Dendritic cell treated with granulocyte-macrophage colony-stimulating factor and Interleukin-4, amounts not matched to agents 40 ng/mL and 50 ng/mL, for 4 days (primary cell): ENCODE results near the gene ALPL.

ENCODE experiments used
- H3K27ac Mint-ChIP-seq: one replicate; pipeline ENCODE4 v1.8.0; 2022; ENCODE audit warnings: mild to moderate bottlenecking, mixed read lengths
- H3K27me3 Mint-ChIP-seq: one replicate; pipeline ENCODE4 v1.8.0; 2022; ENCODE audit warnings: mild to moderate bottlenecking, mixed read lengths
- H3K36me3 Mint-ChIP-seq: one replicate; pipeline ENCODE4 v1.8.0; 2022; ENCODE audit warnings: low read depth, mixed read lengths
- H3K4me1 Mint-ChIP-seq: one replicate; pipeline ENCODE4 v1.8.0; 2022; ENCODE audit warnings: low read depth, mixed read lengths
- H3K4me3 Mint-ChIP-seq: one replicate; pipeline ENCODE4 v1.8.0; 2022; ENCODE audit warnings: mild to moderate bottlenecking, moderate library complexity, mixed read lengths
- H3K9me3 Mint-ChIP-seq: one replicate; pipeline ENCODE4 v1.8.0; 2022; ENCODE audit warnings: mixed read lengths
- intact Hi-C: fragments of 100-400 bp; cut with micrococcal nuclease; formaldehyde crosslinking; loops from one replicate; pipeline ENCODE4 v1.15.0; 2022

The ALPL gene

GRCh38 chr1:21604208-21604957 is 95.2 kb downstream of the ALPL start:
- Mint-ChIP-seq H3K4me3 (no peak overlapping the region), H3K27me3 (peaks cover 24% of the 10 kb centered on the region)

GRCh38 chr1:21605012-21605715 is 95.9 kb downstream of the ALPL start:
- H3K9me3 Mint-ChIP-seq = no peaks in the 10 kb centered on the region
- H3K4me3 Mint-ChIP-seq = no peak overlapping the region
- intact Hi-C loops = no loop called here

More at GRCh38 chr1:21604208-21604957, 95.2 kb downstream of the ALPL start:
- H3K27ac Mint-ChIP-seq = no peak overlapping the region
- peaks cover 10% of the 10 kb centered on the region for H3K4me1 Mint-ChIP-seq
- peaks cover 20% of the 10 kb centered on the region for H3K36me3 Mint-ChIP-seq
- no peaks in the 10 kb centered on the region for H3K9me3 Mint-ChIP-seq
- intact Hi-C loops = no loop called here

DNA sequence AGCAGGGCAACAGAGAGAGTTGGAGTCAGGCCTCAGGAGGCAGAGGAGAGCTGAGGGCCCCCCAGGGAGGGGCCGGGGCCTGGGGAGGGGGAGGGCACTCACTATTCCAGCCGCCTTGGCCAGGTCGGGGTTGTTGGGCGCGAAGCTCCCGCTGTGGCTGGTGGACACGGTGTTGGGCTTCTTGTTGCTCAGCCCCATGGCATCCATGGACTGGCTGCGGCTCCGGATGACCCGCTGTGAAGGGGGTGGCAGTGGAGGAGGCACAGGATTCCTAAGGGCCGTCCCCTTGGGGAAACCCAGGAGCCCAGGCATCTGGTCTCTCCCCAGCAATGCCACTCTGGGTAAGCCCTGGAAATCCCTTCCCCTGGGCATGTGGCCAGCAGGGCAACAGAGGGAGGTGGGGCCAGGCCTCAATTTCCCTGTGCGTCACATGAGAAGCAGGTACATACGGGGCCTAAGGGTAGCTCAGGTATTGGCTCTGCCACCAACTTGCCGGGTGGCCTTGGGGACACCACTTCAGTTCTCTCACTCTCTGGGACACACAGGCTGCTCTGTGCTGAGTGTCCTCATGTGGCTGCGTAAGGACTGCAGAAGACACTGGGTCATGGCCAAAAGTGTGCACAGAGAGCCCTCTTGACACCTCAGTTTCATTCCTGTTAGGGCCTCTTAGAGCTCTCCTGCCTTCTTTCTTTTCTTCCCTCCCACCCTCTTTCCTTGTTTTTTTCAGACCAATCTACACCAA is 96.9 kb downstream of the ALPL start:
- Mint-ChIP-seq H3K9me3 (no peaks in the 10 kb centered on the region), H3K27ac (no peak overlapping the region), H3K27me3 (peaks cover 33% of the 10 kb centered on the region), H3K4me1 (peaks cover 10% of the 10 kb centered on the region), H3K36me3 (peaks cover 27% of the 10 kb centered on the region), H3K4me3 (no peak overlapping the region)
- intact Hi-C loops = no loop called here

More at GRCh38 chr1:21605012-21605715, 95.9 kb downstream of the ALPL start:
- no peak overlapping the region for H3K27ac Mint-ChIP-seq
- H3K27me3 Mint-ChIP-seq = peaks cover 30% of the 10 kb centered on the region
- peaks cover 21% of the 10 kb centered on the region for H3K36me3 Mint-ChIP-seq
- H3K4me1 Mint-ChIP-seq = peaks cover 10% of the 10 kb centered on the region

DNA sequence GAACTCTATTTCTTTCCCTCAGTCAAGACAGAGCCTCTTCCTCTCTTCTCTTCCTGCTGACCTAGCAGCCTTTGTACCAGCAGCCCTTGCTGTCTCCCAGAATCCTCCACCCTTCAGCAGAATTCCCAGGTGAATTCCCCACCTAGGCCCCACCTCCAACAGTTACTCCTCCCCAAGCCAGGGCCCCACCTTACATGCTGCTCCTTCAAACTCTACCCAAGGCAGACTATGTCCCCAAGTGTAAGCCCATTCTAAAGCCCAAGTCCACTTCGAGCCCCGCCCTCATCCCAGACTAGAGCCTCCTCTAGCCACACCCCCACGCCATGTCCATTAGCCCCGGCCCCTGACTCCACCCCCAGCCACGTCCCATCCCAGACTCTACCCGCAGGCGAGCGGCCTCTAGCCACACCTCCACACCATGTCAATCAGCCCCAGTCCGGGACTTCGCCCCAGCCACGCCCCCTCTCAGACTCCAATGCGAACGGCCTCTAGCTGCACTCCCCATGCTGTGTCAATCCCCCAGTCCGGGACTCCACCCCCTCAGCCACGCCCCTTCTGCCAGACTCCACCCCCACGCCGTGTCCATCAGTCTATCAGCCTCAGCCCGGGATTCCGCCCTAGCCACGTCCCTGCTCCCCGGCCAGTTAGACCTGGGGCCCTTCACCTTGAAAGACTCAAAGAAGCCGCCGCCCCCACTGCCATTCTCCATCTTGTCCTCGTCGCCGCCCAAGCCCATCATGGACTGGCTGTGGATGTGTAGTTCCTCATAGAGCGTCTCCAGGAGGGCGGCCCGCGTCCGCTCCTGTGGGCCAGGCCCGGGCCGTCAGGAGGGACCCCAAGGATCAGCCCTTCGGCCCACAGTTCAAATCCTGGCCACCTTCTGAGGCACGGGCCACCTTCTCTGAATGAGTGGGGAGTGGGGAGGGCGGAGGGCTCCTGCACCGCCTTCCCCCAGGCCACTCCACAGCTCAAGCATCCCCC is 98.6 kb downstream of the ALPL start:
- peaks cover 40% of the 10 kb centered on the region for H3K27me3 Mint-ChIP-seq

GRCh38 chr1:21608798-21609197 is 99.6 kb downstream of the ALPL start:
- H3K4me1 Mint-ChIP-seq = peaks cover 10% of the 10 kb centered on the region
- no peak overlapping the region for H3K4me3 Mint-ChIP-seq
- intact Hi-C loops = no loop called here
- no peak overlapping the region for H3K27ac Mint-ChIP-seq
- H3K27me3 Mint-ChIP-seq = peaks cover 40% of the 10 kb centered on the region
- no peaks in the 10 kb centered on the region for H3K9me3 Mint-ChIP-seq
- H3K36me3 Mint-ChIP-seq = peaks cover 49% of the 10 kb centered on the region

More for the DNA sequence above, 98.6 kb downstream of the ALPL start:
- peaks cover 10% of the 10 kb centered on the region for H3K4me1 Mint-ChIP-seq
- peaks cover 44% of the 10 kb centered on the region for H3K36me3 Mint-ChIP-seq
- peak overlapping the region; percentile 31 for H3K27ac Mint-ChIP-seq
- peak overlapping the region; percentile 43 for H3K4me3 Mint-ChIP-seq
- H3K9me3 Mint-ChIP-seq = no peaks in the 10 kb centered on the region
- intact Hi-C loops = no loop called here

GRCh38 chr1:21610027-21610426 is 100.8 kb downstream of the ALPL start:
- no peak overlapping the region for H3K4me3 Mint-ChIP-seq
- peaks cover 38% of the 10 kb centered on the region for H3K36me3 Mint-ChIP-seq
- intact Hi-C loops = no loop called here
- H3K27me3 Mint-ChIP-seq = peaks cover 38% of the 10 kb centered on the region
- H3K27ac Mint-ChIP-seq = no peak overlapping the region
- no peaks in the 10 kb centered on the region for H3K9me3 Mint-ChIP-seq
- peaks cover 10% of the 10 kb centered on the region for H3K4me1 Mint-ChIP-seq

- H3K27me3 Mint-ChIP-seq = peaks cover 37% of the 10 kb centered on the region
Measured at GRCh38 chr1:21610989-21611785, 102.0 kb downstream of the ALPL start.

GRCh38 chr1:21612057-21612456 is 102.8 kb downstream of the ALPL start:
- Mint-ChIP-seq H3K27me3 (peaks cover 38% of the 10 kb centered on the region), H3K4me1 (peaks cover 20% of the 10 kb centered on the region), H3K27ac (no peak overlapping the region), H3K36me3 (peaks cover 43% of the 10 kb centered on the region), H3K9me3 (no peaks in the 10 kb centered on the region), H3K4me3 (no peak overlapping the region)
- intact Hi-C loops = no loop called here

More at GRCh38 chr1:21610989-21611785, 102.0 kb downstream of the ALPL start:
- Mint-ChIP-seq H3K4me3 (no peak overlapping the region), H3K4me1 (peaks cover 12% of the 10 kb centered on the region), H3K9me3 (no peaks in the 10 kb centered on the region), H3K36me3 (peaks cover 43% of the 10 kb centered on the region), H3K27ac (no peak overlapping the region)
- intact Hi-C loops = no loop called here

- peaks cover 10% of the 10 kb centered on the region for H3K4me1 Mint-ChIP-seq
- H3K4me3 Mint-ChIP-seq = no peak overlapping the region
- intact Hi-C loops = no loop called here
- peaks cover 31% of the 10 kb centered on the region for H3K27me3 Mint-ChIP-seq
- H3K27ac Mint-ChIP-seq = no peak overlapping the region
- H3K36me3 Mint-ChIP-seq = peaks cover 43% of the 10 kb centered on the region
- no peaks in the 10 kb centered on the region for H3K9me3 Mint-ChIP-seq
Measured at GRCh38 chr1:21613072-21613867, 104.0 kb downstream of the ALPL start.

GRCh38 chr1:21614419-21615115 is 105.3 kb downstream of the ALPL start:
- intact Hi-C loops = no loop called here
- Mint-ChIP-seq H3K27ac (no peak overlapping the region), H3K27me3 (peaks cover 32% of the 10 kb centered on the region), H3K4me1 (peaks cover 10% of the 10 kb centered on the region), H3K4me3 (no peak overlapping the region), H3K9me3 (no peaks in the 10 kb centered on the region), H3K36me3 (peaks cover 35% of the 10 kb centered on the region)

GRCh38 chr1:21616372-21616771 is 107.1 kb downstream of the ALPL start:
- intact Hi-C loops = no loop called here
- Mint-ChIP-seq H3K9me3 (no peaks in the 10 kb centered on the region), H3K36me3 (peaks cover 27% of the 10 kb centered on the region), H3K27ac (no peak overlapping the region), H3K4me3 (no peak overlapping the region), H3K4me1 (peaks cover 10% of the 10 kb centered on the region), H3K27me3 (peaks cover 39% of the 10 kb centered on the region)
